ENCODE measurements around the gene DNAI1. TPM values are rescaled to one million over a fixed set of nuclear protein-coding genes. Genes with fewer than 3 reads are reported as not detected.
A peak's percentile ranks its signal among the peaks of the same experiment; 100 is the strongest.

DNAI1 gene
- total and polyA plus RNA-seq, 2 of the 13 experiments (the other 11 are each of a cell fraction or from before 2014, with no cell fraction given) = not detected

DNA sequence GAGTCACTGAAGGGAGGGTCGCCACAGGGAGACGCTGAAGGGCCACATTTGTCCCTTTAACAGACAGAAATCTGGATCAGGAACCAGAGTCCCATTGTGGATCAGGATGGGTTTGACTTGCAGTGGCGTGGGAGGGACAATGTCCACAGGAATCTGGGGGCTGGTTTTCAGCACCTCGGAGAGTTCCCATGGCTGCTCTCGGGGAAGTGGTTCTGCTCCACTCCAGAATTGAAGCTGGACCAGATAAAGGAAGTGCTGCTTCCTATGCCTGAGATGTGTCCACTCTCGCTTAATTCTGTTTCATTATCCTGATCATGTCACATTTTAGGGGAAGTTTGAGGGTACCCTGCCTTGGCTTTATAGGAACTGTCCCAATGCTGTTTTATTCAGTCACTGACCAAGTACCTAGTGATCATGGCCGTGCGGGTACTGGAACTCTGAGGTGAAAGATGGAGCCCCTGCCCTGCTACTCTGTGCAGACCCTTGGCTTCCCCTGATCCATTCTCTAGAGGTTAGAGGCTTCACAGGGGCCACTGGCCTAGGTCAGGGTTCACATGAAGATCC lies 35.4 kb downstream of the DNAI1 start (continued):
- TF ChIP-seq ZNF251 (CRISPR knock-in tag; IDR thresholded peaks at IDR 0.05) (no peak), ZNF331 (CRISPR knock-in tag; IDR thresholded peaks at IDR 0.05) (0 out of 2 replicates have a peak, but pooled peaks have one; percentile 40), KAT2B (IDR thresholded peaks at IDR 0.05; ENCODE audit: borderline replicate concordance, low read depth, low read length) (no peak), ZNF615 (CRISPR knock-in tag; IDR thresholded peaks at IDR 0.05; ENCODE audit: borderline replicate concordance) (no peak), ZNF34 (CRISPR knock-in tag; IDR thresholded peaks at IDR 0.05; ENCODE audit: borderline replicate concordance) (no peak), NR2F6 (IDR thresholded peaks at IDR 0.05) (no peak), NR2F6 (CRISPR knock-in tag; IDR thresholded peaks at IDR 0.05) (no peak), CREM (IDR thresholded peaks at IDR 0.05) (no peak), CREM (CRISPR knock-in tag; IDR thresholded peaks at IDR 0.05) (no peak), WIZ (CRISPR knock-in tag; IDR thresholded peaks at IDR 0.05) (peak; percentile 86), KDM1A (CRISPR knock-in tag; IDR thresholded peaks at IDR 0.05) (no peak), ZSCAN29 (CRISPR knock-in tag; conservative IDR thresholded peaks at IDR 0.05) (no peak), ZNF614 (CRISPR knock-in tag; IDR thresholded peaks at IDR 0.05; ENCODE audit: borderline replicate concordance) (no peak), MYC (CRISPR knock-in tag; IDR thresholded peaks at IDR 0.05; ENCODE audit: borderline replicate concordance) (no peak), MED13 (CRISPR knock-in tag; IDR thresholded peaks at IDR 0.05) (no peak), SRF (IDR thresholded peaks at IDR 0.05; ENCODE audit: low read depth, low read length) (no peak), AKAP8 (CRISPR knock-in tag; IDR thresholded peaks at IDR 0.05) (no peak), ONECUT2 (CRISPR knock-in tag; IDR thresholded peaks at IDR 0.05) (no peak), ZBTB42 (CRISPR knock-in tag; IDR thresholded peaks at IDR 0.05) (no peak), MYNN (CRISPR knock-in tag; IDR thresholded peaks at IDR 0.05; ENCODE audit: low read depth) (peak; percentile 70; the same call in 1 of the 2 replicates), PCBP2 (optimal IDR thresholded peaks at IDR 0.05; ENCODE audit: low read depth, low read length, poor library complexity, severe bottlenecking) (no peak)
- TF ChIP-seq, protein P1, sequence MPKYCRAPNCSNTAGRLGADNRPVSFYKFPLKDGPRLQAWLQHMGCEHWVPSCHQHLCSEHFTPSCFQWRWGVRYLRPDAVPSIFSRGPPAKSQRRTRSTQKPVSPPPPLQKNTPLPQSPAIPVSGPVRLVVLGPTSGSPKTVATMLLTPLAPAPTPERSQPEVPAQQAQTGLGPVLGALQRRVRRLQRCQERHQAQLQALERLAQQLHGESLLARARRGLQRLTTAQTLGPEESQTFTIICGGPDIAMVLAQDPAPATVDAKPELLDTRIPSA (CRISPR knock-in tag; IDR thresholded peaks at IDR 0.05; ENCODE audit: borderline replicate concordance) = no peak
- TF ChIP-seq, protein P2, sequence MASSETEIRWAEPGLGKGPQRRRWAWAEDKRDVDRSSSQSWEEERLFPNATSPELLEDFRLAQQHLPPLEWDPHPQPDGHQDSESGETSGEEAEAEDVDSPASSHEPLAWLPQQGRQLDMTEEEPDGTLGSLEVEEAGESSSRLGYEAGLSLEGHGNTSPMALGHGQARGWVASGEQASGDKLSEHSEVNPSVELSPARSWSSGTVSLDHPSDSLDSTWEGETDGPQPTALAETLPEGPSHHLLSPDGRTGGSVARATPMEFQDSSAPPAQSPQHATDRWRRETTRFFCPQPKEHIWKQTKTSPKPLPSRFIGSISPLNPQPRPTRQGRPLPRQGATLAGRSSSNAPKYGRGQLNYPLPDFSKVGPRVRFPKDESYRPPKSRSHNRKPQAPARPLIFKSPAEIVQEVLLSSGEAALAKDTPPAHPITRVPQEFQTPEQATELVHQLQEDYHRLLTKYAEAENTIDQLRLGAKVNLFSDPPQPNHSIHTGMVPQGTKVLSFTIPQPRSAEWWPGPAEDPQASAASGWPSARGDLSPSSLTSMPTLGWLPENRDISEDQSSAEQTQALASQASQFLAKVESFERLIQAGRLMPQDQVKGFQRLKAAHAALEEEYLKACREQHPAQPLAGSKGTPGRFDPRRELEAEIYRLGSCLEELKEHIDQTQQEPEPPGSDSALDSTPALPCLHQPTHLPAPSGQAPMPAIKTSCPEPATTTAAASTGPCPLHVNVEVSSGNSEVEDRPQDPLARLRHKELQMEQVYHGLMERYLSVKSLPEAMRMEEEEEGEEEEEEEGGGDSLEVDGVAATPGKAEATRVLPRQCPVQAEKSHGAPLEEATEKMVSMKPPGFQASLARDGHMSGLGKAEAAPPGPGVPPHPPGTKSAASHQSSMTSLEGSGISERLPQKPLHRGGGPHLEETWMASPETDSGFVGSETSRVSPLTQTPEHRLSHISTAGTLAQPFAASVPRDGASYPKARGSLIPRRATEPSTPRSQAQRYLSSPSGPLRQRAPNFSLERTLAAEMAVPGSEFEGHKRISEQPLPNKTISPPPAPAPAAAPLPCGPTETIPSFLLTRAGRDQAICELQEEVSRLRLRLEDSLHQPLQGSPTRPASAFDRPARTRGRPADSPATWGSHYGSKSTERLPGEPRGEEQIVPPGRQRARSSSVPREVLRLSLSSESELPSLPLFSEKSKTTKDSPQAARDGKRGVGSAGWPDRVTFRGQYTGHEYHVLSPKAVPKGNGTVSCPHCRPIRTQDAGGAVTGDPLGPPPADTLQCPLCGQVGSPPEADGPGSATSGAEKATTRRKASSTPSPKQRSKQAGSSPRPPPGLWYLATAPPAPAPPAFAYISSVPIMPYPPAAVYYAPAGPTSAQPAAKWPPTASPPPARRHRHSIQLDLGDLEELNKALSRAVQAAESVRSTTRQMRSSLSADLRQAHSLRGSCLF (CRISPR knock-in tag; IDR thresholded peaks at IDR 0.05; ENCODE audit: borderline replicate concordance) = no peak
- TF ChIP-seq, protein P3, sequence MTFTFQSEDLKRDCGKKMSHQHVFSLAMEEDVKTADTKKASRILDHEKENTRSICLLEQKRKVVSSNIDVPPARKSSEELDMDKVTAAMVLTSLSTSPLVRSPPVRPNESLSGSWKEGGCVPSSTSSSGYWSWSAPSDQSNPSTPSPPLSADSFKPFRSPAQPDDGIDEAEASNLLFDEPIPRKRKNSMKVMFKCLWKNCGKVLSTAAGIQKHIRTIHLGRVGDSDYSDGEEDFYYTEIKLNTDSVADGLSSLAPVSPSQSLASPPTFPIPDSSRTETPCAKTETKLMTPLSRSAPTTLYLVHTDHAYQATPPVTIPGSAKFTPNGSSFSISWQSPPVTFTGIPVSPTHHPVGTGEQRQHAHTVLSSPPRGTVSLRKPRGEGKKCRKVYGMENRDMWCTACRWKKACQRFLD (CRISPR knock-in tag; IDR thresholded peaks at IDR 0.05; ENCODE audit: borderline replicate concordance) = no peak
- TF ChIP-seq, protein P4, sequence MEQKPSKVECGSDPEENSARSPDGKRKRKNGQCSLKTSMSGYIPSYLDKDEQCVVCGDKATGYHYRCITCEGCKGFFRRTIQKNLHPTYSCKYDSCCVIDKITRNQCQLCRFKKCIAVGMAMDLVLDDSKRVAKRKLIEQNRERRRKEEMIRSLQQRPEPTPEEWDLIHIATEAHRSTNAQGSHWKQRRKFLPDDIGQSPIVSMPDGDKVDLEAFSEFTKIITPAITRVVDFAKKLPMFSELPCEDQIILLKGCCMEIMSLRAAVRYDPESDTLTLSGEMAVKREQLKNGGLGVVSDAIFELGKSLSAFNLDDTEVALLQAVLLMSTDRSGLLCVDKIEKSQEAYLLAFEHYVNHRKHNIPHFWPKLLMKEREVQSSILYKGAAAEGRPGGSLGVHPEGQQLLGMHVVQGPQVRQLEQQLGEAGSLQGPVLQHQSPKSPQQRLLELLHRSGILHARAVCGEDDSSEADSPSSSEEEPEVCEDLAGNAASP (CRISPR knock-in tag; IDR thresholded peaks at IDR 0.05; ENCODE audit: borderline replicate concordance) = no peak

All from HepG2 (cell line).